Liver (tissue), 9 donors: ENCODE data around the gene DIAPH2. TPM values are rescaled to one million over a fixed set of nuclear protein-coding genes. Genes with fewer than 3 reads are reported as not detected.

Source experiments
- DNase-seq: peaks from one replicate; pipeline ENCODE4 v3.0.0-alpha.2; 2017; ENCODE audit warnings: low spot score
- H3K27ac ChIP-seq, 2 donors: one replicate each; pipeline ENCODE4 v1.7.0; 2013; ENCODE audit warnings: inconsistent platforms in 2 of 2, low read length in 2 of 2, control low read depth in 1 of 2, low read depth in 1 of 2, mild to moderate bottlenecking in 1 of 2
- H3K27me3 ChIP-seq, 4 donors: one replicate each; pipeline versions ENCODE4 v1.6.1 to v1.7.0; 2013; ENCODE audit warnings: low read length in 3 of 4, inconsistent platforms in 1 of 4, mild to moderate bottlenecking in 1 of 4, moderate library complexity in 1 of 4; ENCODE audit not compliant: control insufficient read depth in 4 of 4, insufficient read depth in 4 of 4
- H3K36me3 ChIP-seq, 4 donors: one replicate each; pipeline versions ENCODE4 v1.6.1 to v1.7.0; 2013; ENCODE audit warnings: low read length in 3 of 4, mild to moderate bottlenecking in 3 of 4, low read depth in 1 of 4, moderate library complexity in 1 of 4; ENCODE audit not compliant: control insufficient read depth in 4 of 4, insufficient read depth in 3 of 4
- H3K4me1 ChIP-seq, 4 donors: one replicate each; pipeline versions ENCODE4 v1.6.1 to v1.7.0; 2013; ENCODE audit warnings: low read length in 3 of 4, mild to moderate bottlenecking in 3 of 4, moderate library complexity in 1 of 4; ENCODE audit not compliant: control insufficient read depth in 4 of 4, insufficient read depth in 4 of 4
- H3K4me3 ChIP-seq, 3 donors: one replicate each; pipeline versions ENCODE4 v1.6.1 to v1.7.0; 2013; ENCODE audit warnings: low read length in 3 of 3, control low read depth in 1 of 3, low read depth in 1 of 3, mild to moderate bottlenecking in 1 of 3
- H3K9ac ChIP-seq, 2 donors: one replicate each; pipeline ENCODE4 v1.7.0; 2013; ENCODE audit warnings: low read length in 2 of 2, mild to moderate bottlenecking in 2 of 2, moderate library complexity in 2 of 2, control low read depth in 1 of 2, low read depth in 1 of 2
- H3K9me3 ChIP-seq, 4 donors: one replicate each; pipeline versions ENCODE4 v1.6.1 to v1.7.0; 2013; ENCODE audit warnings: low read length in 3 of 4; ENCODE audit not compliant: control insufficient read depth in 4 of 4
- ATF3 ChIP-seq: IDR thresholded peaks from 2 replicates; pipeline ENCODE4 v1.6.1; 2016; ENCODE audit warnings: antibody characterized with exemption
- CTCF ChIP-seq: fragments of 150-350 bp; IDR thresholded peaks from 2 replicates; pipeline ENCODE4 v1.5.1; 2017; ENCODE audit warnings: improper control_type of control experiment, low read depth, low read length; ENCODE audit not compliant: missing input control
- EGR1 ChIP-seq, 2 donors: IDR thresholded peaks; 2 replicates each; pipeline ENCODE4 v1.6.1; 2016 to 2018; ENCODE audit warnings: antibody characterized with exemption in 2 of 2, low read depth in 2 of 2
- FOXA1 ChIP-seq: IDR thresholded peaks from 2 replicates; pipeline ENCODE4 v1.6.1; 2016; ENCODE audit warnings: antibody characterized with exemption
- FOXA2 ChIP-seq: IDR thresholded peaks from 2 replicates; pipeline ENCODE4 v1.6.1; 2016; ENCODE audit warnings: antibody characterized with exemption
- GABPA ChIP-seq, 2 donors: IDR thresholded peaks in 1 of 2; conservative IDR thresholded peaks in 1 of 2; 2 replicates each; pipeline ENCODE4 v1.6.1; 2016; ENCODE audit warnings: antibody characterized with exemption in 2 of 2, mild to moderate bottlenecking in 1 of 2, moderate library complexity in 1 of 2
- HNF4A ChIP-seq, 2 donors: conservative IDR thresholded peaks; 2 replicates each; pipeline ENCODE4 v1.6.1; 2016; ENCODE audit warnings: antibody characterized with exemption in 2 of 2, mild to moderate bottlenecking in 2 of 2
- HNF4G ChIP-seq: IDR thresholded peaks from 2 replicates; pipeline ENCODE4 v1.6.1; 2016; ENCODE audit warnings: antibody characterized with exemption
- JUND ChIP-seq, 2 donors: IDR thresholded peaks; 2 replicates each; pipeline ENCODE4 v1.6.1; 2016; ENCODE audit warnings: antibody characterized with exemption in 2 of 2
- MAX ChIP-seq: IDR thresholded peaks from 2 replicates; pipeline ENCODE4 v1.6.1; 2016; ENCODE audit warnings: antibody characterized with exemption
- NR2F2 ChIP-seq: IDR thresholded peaks from 2 replicates; pipeline ENCODE4 v1.6.1; 2016; ENCODE audit warnings: antibody characterized with exemption
- RAD21 ChIP-seq, 2 donors: IDR thresholded peaks; 2 replicates each; pipeline ENCODE4 v1.6.1; 2016; ENCODE audit warnings: antibody characterized with exemption in 2 of 2, mild to moderate bottlenecking in 2 of 2
- REST ChIP-seq: IDR thresholded peaks from 2 replicates; pipeline ENCODE4 v1.6.1; 2016; ENCODE audit warnings: antibody characterized with exemption, mild to moderate bottlenecking
- RXRA ChIP-seq, 2 donors: IDR thresholded peaks; 2 replicates each; pipeline ENCODE4 v1.6.1; 2017 to 2018; ENCODE audit warnings: antibody characterized with exemption in 2 of 2, mild to moderate bottlenecking in 1 of 2
- SP1 ChIP-seq: IDR thresholded peaks from 2 replicates; pipeline ENCODE4 v1.6.1; 2018; ENCODE audit warnings: antibody characterized with exemption, mild to moderate bottlenecking
- TAF1 ChIP-seq: conservative IDR thresholded peaks from 2 replicates; pipeline ENCODE4 v1.6.1; 2016; ENCODE audit warnings: antibody characterized with exemption, mild to moderate bottlenecking
- YY1 ChIP-seq: IDR thresholded peaks from 2 replicates; pipeline ENCODE4 v1.6.1; 2016; ENCODE audit warnings: antibody characterized with exemption, mild to moderate bottlenecking
- ZBTB33 ChIP-seq: IDR thresholded peaks from 2 replicates; pipeline ENCODE4 v1.6.1; 2016; ENCODE audit warnings: antibody characterized with exemption
- WGBS: extraction: QIAGEN DNeasy Blood & Tissue Kit; methylation state at CpG from one replicate; pipeline ENCODE4 v1.1.7; 2013; 5-methylcytosine and 5-hydroxymethylcytosine counted together
- polyA plus RNA-seq, 2 donors: library from polyadenylated mRNA; stranded (reverse) in 1 of 2; unstranded in 1 of 2; fragments of 200-250 nt in 1 of 2; fragments of >200 nt in 1 of 2; fragmentation: Nextera tagmentation in 1 of 2; extraction: Ambion mirVana in 1 of 2; gene quantifications; one replicate each; pipeline versions ENCODE4 v1.2.1 to v1.2.3, GENCODE V29; 2013 to 2015
- total RNA-seq, 2 donors: library from RNA; depleted of rRNA; stranded (reverse); fragments of >200 nt; gene quantifications; one replicate each; pipeline ENCODE4 v1.2.3, GENCODE V29; 2014
- donor health status: healthy.
- donor health status: healthy.
- donor health status: healthy.
- donor health status: healthy.
- donor health status: healthy.

The DIAPH2 gene
- total and polyA plus RNA-seq, 4 donors = 2.7 to 16.6 (median 5.3) TPM

- 81% methylated on average over 2 of the region's 2 CpGs for WGBS
- no peak for DNase-seq
- Histone ChIP-seq H3K36me3 (no peaks in the 10 kb centered on the region), H3K4me3 (no peak overlapping the region), H3K27me3 (no peaks in the 10 kb centered on the region), H3K27ac (no peak overlapping the region), H3K9ac (no peak overlapping the region), H3K4me1 (no peaks in the 10 kb centered on the region), H3K9me3 (no peaks in the 10 kb centered on the region)
- TF ChIP-seq CTCF = no peak
- TF ChIP-seq HNF4G = no peak
- TF ChIP-seq NR2F2 = no peak
- no peak for TF ChIP-seq ATF3
- no peak for TF ChIP-seq JUND (IDR thresholded peaks at IDR 0.05)
- TF ChIP-seq YY1 = no peak
- TF ChIP-seq ZBTB33 = no peak
- no peak for TF ChIP-seq FOXA1
- TF ChIP-seq SP1 = no peak
- no peak for TF ChIP-seq FOXA2
- TF ChIP-seq TAF1 = no peak
- TF ChIP-seq RAD21 (IDR thresholded peaks at IDR 0.05) = no peak
- no peak for TF ChIP-seq RXRA (IDR thresholded peaks at IDR 0.05)
- no peak for TF ChIP-seq EGR1 (IDR thresholded peaks at IDR 0.05; ENCODE audit: low read depth in 2 of 2)
These were observed 107.4 kb downstream of the DIAPH2 start for GRCh38 chrX:96792047-96792446.

GRCh38 chrX:96798982-96799381, 114.3 kb downstream of the DIAPH2 start:
- Histone ChIP-seq H3K27ac (no peak overlapping the region), H3K4me1 (no peaks in the 10 kb centered on the region), H3K4me3 (no peak overlapping the region), H3K9ac (no peak overlapping the region), H3K36me3 (no peaks in the 10 kb centered on the region), H3K9me3 (no peaks in the 10 kb centered on the region), H3K27me3 (no peaks in the 10 kb centered on the region)
- no peak for TF ChIP-seq SP1
- no peak for TF ChIP-seq REST
- no peak for TF ChIP-seq RXRA (IDR thresholded peaks at IDR 0.05)
- TF ChIP-seq FOXA2 = no peak
- TF ChIP-seq CTCF = no peak
- no peak for TF ChIP-seq RAD21 (IDR thresholded peaks at IDR 0.05)
- no peak for TF ChIP-seq NR2F2
- TF ChIP-seq YY1 = no peak
- no peak for TF ChIP-seq HNF4G
- TF ChIP-seq TAF1 = no peak
- no peak for TF ChIP-seq ATF3
- TF ChIP-seq MAX = no peak
- TF ChIP-seq FOXA1 = no peak
- no peak for TF ChIP-seq JUND (IDR thresholded peaks at IDR 0.05)
- no peak for TF ChIP-seq GABPA (IDR thresholded peaks at IDR 0.05 in 1 of 2, conservative IDR thresholded peaks at IDR 0.05 in 1 of 2)
- TF ChIP-seq EGR1 (IDR thresholded peaks at IDR 0.05; ENCODE audit: low read depth in 2 of 2) = no peak
- TF ChIP-seq HNF4A (conservative IDR thresholded peaks at IDR 0.05) = no peak
- DNase-seq = no peak
- 98% methylated on average over 1 of the region's 1 CpG for WGBS
